ENCODE results near the gene GFOD2.
A peak's percentile ranks its signal among the peaks of the same experiment; 100 is the strongest.

Gene GFOD2

DNA sequence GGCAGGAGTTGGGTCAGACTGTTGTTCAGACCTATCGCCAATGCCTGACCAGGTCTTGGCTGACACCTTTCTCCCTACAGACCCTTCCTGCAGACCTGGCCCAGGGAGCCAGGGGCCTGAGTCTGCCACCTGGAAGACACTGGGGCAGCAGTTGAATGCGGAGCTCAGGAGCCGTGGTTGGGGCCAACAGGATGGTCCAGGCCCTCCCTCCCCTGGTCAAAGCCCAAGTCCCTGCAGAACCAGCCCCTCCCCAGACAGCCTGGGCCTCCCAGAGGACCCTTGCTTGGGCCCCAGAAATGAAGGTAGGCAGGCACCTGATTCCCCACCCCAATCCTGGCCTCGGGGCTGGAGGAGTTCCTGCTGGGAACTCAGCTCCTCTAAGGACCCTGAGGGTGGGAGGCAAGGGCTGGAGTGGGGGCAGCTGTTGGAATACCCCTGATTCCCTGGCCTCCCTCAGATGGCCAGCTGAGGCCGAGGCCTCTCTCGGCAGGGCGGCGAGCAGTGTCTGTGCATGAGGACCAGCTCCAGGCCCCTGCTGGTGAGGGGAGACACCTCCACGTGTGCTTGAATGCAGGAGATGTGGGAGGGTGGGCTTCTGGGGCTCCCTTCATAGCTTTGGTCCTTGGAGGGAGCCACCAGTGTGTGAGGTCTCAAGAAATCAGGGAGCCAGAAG is 62.6 kb downstream of the GFOD2 start:
- DNase-seq, result no peak

DNA sequence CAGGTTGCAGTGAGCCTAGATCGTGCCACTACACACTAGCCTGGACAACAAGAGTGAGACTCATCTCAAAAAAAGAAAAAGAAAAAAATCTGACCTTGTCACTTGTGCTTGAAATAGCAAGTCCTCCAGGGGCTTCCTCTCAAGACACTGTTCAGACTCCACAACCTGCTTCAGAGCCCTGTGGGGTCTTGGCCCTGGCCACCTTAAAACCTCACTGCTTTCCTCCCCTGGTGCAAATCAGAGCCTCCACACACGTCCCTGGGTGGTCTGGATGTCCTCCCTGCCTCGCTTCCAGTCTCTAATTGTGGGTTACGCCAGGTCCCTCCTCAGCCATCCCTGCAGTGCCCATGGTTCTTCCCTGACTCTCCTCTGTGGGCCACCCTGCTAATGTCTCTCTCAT is 63.8 kb downstream of the GFOD2 start:
- no peak for DNase-seq

DNA sequence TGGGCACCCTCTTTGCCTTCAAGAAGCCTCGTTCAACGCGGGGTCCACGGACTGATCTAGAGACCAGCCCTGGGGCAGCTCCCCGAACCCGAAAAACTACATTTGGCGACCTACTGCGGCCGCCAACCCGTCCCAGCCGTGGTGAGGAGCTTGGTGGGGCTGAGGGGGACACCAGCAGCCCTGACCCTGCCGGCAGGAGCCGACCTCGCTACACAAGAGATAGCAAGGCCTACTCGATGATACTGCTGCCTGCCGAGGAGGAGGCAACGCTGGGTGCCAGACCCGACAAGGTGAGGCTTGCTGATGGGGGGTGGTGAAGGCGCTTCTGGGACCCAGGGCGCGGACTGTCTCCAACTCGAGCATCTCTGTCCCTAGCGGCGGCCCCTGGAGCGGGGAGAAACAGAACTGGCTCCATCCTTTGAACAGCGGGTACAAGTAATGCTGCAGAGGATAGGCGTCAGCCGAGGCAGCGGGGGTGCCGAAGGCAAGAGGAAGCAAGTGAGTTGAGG is 64.7 kb downstream of the GFOD2 start:
- DNase-seq, result no peak

DNA sequence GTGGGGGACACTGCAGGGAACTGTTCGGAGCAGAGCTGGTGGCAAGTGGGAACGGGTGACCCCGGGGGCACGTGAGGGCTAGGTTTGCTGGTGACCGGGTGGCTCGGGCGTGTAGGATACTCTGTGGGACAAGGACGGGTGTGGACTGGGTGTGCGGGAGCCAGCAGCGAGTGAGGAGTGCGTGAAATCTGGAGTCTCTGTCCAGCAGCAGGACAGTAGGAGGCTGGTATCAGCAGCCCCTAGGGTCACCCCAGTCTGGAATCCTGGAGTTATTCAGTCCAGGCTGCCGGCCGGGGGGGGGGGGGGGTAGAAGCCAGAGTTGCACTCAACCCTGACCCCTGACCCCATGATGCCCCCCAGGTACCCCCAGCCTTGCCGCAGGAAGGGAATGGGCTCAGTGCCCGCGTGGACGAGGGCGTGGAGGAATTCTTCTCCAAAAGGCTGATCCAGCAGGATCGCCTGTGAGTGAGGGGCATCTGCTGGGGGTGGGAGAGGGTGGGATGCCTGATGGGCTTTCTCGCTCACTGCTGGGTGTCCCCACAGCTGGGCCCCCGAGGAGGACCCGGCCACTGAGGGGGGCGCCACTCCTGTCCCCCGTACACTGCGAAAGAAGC is 65.2 kb downstream of the GFOD2 start:
- no peak for DNase-seq

DNA sequence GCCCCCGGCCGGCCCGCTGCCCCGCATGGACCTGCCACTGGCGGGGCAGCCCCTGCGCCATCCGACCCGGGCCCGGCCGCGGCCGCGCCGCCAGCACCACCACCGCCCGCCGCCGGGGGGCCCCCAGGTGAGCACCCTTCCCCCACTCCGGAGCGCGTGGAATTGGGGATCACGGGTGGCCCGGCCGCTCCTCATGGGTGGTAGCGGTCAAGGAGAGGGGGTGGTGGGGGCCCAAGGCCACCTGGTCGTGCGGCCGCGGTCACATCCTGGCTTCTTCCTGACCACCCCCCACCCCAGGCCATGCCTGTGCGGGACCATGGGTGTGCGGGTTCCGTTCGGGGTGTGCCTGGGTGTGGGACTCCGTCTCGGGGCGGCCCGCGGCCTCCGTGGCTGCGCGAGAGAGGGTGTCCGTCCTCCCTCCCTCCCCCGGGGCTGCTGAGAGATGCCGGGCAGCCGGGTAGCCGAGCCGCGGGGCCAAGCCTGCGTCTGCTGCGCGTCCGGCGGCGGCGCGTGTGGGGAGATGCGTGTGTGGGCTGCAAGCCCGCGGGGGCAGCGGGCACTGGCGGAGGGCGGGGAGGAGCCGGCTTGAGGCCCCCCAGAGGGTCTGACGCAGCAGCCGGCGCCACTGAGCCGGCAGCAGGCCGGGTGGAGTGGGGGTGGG is 65.9 kb downstream of the GFOD2 start:
- peak; percentile 35 for DNase-seq

DNA sequence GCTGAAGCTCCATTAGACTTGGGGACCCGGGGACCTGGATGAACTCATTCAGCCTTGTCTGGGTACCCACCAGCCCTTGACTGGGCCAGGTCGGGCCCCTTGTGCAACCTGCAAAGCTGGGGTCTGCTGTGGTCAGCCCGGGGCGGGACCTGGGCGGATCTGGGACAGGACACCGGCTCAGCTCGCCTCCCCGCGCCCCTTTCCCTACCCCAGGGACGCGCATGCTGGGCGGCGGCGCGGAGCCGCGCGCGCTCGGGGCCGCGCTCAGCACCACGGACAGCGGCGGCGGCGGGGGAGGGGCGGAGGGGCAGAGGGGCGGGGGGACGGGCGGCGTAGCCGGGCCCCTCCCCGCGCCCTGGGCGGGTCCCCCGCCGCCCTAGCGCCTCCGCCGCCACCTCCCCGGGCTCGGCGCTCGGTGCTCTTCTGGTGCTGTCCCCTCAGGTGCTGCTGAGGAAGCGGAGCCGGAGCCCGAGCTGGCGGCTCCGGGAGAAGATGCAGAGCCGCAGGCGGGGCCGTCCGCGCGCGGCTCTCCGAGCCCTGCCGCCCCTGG is 66.5 kb downstream of the GFOD2 start:
- peak; percentile 25 for DNase-seq

DNA sequence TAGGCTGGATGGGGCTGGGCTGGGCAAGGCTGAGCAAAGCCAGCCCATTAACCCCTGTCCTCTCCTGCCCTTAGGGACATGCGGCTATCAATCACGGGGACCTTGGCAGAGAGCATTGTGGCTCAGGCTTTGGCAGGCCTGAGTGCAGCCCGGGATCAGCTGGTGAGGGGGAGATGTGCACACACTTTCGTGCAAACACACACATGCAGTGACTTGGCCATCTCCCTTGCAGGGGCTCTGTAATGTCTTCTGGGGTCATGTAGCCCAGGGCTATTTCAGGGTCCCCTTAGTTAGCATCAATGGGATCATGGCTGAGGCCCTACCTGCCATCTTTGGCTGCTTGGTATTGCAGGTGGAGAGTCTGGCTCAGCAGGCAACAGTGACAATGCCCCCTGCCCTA is 67.3 kb downstream of the GFOD2 start:
- DNase-seq, result no peak

DNA sequence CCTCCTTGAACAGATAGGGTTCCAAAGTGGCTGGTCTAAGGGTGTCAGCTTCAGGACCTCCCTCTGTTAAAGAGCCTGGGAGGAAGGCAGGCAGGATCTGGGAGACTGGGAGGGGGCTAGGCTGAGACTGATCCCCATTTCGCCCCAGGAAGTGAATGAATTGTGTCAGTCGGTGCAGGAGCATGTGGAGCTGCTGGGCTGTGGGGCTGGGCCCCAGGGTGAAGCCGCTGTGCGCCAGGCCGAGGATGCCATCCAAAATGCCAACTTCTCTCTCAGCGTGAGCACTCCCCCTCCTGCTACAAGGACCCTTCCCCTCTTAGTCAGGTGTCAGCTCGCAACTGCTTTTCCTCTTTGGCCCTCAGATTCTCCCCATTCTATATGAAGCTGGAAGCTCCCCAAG is 68.1 kb downstream of the GFOD2 start:
- DNase-seq, result no peak

DNA sequence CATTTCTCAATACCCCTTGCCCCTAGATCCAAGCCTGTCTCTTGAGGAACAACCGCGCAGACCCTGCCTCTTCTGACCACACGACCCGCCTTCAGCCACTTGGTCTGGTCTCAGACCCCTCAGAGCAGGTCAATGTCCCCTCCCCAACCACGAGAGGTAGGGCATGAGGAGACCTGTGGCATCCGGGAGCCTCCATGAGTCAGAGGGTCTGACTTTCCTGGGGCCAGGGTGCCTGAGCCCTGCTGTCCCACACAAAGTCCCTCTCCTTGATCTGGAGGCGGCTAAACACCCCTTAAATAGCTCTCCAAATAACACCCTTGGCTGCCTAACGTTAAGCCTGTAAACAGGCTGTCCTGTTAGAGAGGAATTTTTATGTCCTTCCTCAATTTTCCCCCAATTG is 69.1 kb downstream of the GFOD2 start:
- no peak for DNase-seq

DNA sequence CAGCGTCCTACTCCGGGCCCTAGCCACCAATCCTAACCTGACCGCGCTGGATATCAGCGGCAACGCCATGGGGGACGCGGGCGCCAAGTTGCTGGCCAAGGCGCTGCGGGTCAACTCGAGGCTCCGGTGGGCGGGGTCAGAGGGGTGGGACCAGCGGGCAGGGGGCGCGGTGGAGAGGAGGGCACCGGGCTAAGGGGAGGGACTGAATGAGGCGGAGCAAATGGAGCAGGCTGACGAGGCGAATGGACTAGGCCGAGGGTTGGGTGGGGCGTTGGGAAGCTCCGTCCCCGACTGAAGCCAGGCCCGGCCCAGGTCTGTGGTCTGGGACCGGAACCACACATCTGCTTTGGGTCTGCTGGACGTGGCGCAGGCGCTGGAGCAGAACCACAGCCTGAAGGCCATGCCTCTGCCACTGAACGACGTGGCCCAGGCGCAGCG is 69.6 kb downstream of the GFOD2 start:
- no peak for DNase-seq

DNA sequence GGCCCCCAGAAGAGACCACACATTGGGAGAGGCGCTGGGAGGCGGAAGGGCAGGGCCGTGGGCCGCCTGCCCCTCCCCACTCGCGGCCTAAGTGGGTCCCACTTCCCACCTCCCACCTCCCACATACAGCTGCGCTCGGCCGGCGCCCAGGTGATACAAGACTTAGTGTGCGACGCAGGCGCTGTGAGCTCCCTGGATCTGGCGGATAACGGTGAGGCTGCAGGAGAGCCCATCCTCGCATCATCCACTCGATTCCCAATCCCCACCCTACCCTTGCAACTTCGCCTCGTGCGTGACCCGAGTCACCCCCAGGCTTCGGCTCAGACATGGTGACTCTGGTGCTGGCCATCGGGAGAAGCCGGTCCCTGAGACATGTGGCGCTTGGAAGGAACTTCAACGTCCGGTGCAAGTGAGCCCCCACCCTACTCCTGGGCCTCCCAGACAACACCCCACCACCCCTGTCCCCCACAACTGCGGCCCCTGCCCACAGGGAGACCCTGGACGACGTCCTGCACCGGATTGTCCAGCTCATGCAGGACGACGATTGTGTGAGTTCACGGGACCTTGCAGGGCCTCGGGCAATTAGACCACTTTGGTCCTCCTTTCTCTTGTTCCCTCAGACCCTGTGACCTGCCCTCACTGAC is 70.2 kb downstream of the GFOD2 start:
- no peak for DNase-seq

DNA sequence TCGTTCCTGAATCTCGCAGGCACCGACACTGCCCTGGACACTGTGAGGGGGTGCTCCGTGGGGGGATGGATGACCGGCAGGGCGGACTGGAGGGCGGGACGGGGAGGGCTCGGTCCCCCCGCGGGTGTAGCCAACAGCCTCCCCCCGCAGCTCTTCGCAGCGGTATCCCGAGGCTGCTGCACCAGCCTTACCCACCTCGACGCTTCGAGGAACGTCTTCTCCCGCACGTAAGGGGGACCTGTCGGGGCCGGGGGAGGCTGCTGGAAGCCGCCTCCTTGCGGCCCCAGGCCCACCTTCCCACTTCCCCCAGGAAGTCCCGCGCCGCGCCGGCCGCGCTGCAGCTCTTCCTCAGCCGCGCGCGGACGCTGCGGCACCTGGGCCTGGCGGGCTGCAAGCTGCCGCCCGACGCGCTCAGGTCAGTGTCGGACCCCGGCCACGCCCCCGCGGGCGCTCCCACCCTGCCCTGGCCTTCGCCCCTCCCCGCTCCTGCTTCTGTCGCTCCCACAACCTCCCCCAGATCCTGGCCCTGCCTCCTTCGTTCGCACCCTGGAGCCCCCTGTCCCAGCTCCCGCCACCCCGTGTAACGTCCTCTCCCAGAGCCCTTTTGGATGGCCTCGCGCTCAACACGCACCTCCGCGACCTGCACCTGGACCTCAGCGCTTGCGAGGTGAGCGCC is 70.9 kb downstream of the GFOD2 start:
- DNase-seq, result no peak

DNA sequence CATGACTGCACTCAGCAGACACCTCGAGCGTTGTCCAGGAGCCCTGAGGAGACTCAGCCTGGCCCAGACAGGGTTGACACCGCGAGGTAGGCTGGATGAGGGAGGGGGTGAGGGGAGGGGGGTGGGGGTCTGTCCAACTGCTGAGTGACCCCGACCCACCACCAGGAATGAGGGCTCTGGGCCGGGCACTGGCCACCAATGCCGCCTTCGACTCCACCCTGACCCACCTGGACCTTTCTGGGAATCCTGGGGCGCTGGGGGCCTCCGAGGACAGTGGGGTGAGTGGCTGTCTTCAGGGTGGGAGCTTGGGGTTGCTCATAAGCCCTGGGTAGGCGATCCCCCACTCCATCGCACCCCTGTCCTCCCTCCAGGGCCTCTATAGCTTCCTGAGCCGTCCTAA is 71.4 kb downstream of the GFOD2 start:
- DNase-seq, result no peak

DNA sequence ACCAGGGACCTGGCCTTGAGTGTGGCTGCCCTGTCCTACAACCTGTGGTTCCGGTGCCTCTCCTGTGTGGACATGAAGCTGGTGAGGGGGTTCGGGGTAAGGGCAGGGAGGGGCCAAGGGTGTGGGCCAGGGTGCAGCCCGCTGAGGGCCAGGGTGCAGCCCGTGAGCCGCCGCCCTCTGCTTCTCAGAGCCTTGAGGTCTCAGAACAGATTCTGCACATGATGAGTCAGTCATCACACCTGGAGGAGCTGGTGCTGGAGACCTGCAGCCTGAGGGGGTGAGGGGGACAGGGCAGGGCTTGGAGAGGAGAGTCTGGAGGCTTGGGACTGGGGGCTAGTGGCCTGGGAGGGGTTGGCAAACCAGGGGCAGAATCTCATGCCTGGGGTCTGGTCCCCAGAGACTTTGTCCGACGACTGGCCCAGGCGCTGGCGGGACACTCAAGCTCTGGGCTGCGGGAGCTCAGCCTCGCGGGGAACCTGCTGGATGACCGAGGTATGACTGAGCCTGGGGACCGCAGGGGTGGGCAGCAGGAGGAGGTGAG is 71.9 kb downstream of the GFOD2 start:
- no peak for DNase-seq

DNA sequence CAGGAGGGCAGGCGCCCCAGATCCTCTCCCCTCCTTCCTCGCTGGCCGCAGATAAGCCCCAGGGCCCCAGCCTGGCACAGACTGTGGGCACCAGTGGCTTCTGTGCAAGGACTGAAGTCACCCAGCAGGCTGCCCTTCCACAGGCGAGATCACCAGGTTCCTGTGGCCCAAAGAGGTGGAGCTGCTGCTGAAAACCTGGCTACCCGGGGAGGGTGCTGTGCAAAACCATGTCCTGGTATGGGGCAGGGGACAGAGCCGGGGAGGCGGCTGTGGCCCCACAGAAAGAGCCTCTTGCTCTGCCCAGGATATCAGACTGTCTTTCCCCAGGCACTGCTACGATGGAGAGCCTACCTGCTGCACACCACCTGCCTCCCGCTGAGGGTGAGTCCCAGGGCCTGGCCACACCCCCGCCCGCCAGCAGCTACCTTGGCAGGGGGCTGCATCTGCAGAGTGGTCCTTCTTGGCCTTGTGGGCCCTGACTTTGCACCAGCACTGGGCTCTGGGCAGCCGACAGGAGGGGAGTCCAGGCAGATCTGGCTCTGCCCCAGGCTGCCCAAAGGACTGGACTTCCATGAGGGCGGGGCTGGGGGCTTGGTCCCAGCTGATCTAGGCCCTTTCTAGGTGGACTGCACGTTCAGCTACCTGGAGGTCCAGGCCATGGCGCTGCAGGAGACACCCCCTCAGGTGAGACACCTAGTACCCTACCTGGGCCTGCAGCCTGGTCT is 73.6 kb downstream of the GFOD2 start:
- no peak for DNase-seq

DNA sequence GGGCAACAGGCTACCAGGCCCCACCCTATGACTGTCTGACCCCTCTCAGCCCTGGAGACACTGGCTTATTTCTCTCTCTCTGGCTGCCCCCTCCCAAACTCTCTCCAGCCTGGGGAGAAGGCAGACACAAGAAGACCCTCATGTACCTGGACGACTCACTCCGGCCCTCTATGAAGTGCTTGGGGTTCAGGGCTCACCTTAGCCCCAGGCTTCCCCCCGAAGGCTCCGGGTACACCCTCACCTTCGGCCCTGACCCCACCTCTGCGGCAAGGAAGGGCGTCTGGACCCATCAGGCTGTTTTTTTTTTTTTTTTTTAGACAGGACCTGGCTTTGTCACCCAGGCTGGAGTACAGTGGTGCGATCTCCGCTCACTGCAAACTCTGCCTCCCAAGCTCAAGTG is 75.1 kb downstream of the GFOD2 start:
- DNase-seq, result no peak

DNA sequence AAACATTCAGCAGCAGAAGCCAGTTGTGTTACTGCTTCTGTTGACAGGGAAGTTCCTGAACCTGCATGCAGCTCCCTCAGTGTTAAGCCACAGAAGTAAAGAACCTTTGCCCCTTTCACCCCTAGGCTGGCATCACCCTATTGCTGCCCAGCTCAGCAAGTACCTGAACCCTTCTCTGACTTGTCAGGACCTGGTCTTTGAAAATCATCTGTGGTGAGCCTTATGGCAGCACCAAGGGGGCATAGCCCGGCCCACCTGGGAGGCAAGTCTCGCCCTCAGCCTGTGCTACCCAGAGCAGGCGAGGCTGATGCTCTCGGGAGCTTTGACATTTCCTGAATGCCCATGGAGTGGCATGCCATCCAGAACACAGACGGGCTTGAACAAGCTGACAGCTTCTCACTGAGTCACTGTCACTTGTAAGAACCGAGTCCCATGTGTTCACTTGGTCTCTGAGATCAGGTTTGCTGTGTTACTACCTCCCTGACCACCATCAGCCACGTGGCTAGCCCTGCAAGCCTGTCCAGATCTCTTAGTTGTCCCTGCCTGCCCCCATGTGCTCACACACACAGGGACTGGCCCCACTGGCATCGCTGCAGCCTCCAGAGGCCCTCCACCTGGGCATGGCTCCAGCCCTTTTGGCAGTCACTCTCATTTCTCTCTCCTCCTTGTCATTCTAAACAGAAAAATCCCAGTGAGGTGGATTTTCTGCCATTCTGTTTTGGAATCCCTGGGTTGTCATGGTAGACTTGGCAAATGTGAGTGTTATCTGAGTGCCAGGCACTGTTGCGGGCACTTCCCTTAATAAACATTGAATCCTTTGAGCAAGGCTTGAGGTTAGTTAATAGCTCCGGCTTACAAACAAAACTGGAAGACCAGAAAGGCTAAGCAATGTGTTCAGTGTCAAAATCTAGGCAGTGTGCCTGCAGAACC is 77.1 kb downstream of the GFOD2 start:
- DNase-seq, result no peak

DNA sequence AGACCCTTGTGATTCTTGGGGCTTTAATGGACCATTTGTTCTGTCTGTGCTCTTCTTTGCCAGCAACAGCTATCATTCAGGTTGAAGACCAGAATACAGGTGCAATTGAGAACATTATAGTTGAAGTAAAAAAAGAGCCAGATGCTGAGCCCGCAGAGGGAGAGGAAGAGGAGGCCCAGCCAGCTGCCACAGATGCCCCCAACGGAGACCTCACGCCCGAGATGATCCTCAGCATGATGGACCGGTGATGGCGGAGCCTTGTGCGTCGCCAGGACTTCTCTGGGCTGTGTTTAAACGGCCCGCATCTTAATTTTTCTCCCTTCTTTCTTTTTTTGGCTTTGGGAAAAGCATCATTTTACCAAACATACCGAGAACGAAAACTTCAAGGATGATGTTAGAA is 81.5 kb downstream of the GFOD2 start:
- DNase-seq, result no peak

DNA sequence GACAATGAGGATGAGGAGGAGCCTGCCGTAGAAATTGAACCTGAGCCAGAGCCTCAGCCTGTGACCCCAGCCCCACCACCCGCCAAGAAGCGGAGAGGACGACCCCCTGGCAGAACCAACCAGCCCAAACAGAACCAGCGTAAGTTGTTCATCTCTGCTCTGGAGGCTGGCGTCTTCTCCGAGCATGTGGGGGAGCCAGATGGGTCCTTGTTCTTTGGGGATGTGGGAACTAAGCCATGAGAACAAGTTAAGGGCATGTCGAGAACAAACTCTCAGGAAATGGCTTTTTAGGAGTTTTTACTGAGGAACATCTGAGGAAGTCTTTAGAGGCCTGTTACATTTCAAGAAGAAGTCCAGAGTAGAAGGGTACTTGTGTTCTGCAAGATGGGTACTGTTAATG is 82.4 kb downstream of the GFOD2 start:
- DNase-seq, result no peak

DNA sequence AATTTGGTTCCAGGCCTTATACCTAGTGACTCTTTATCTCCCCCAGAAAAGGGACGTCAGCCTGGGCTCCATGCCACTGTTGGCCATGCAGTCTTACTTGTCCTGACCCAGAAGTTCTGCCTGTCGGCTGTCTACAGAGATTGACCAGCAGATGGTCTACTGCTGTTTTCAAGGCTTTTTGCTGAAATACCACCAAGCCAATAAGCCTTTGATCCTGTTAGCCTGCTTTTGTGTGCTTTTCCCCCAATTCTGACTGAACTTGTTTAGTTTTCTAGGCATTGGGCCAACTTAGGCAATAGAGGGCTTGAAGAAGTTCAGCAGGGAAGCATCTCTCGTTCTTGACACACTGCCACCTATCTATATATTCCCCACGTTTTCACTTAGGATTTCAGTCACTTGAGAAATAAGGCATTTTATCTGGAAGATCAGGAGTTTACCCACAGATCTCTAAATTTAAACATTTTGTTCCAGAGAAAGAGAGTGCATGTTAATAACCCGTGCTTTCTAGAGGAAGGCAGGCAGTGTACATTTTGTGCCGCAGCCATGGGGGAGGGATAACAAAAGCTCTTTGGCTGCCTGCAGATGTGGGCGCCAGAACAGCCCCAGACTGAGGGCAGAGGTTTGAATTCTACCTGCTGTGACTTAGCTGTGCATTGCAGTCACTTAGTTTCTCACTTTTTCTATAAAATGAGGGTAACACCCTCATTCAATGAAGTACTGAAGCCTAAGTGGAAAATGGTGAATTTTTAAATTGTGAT is 86.5 kb downstream of the GFOD2 start:
- no peak for DNase-seq

All from EL (cell line).